GM21619 (cell line): ENCODE measurements around the gene ZBTB1.

ENCODE experiments used
- ATAC-seq: cut with Tn5 transposase; IDR thresholded peaks from one replicate; pipeline ENCODE4 v1.9.1; 2021; ENCODE audit not compliant: unreplicated experiment

The ZBTB1 gene, protein sequence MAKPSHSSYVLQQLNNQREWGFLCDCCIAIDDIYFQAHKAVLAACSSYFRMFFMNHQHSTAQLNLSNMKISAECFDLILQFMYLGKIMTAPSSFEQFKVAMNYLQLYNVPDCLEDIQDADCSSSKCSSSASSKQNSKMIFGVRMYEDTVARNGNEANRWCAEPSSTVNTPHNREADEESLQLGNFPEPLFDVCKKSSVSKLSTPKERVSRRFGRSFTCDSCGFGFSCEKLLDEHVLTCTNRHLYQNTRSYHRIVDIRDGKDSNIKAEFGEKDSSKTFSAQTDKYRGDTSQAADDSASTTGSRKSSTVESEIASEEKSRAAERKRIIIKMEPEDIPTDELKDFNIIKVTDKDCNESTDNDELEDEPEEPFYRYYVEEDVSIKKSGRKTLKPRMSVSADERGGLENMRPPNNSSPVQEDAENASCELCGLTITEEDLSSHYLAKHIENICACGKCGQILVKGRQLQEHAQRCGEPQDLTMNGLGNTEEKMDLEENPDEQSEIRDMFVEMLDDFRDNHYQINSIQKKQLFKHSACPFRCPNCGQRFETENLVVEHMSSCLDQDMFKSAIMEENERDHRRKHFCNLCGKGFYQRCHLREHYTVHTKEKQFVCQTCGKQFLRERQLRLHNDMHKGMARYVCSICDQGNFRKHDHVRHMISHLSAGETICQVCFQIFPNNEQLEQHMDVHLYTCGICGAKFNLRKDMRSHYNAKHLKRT

DNA sequence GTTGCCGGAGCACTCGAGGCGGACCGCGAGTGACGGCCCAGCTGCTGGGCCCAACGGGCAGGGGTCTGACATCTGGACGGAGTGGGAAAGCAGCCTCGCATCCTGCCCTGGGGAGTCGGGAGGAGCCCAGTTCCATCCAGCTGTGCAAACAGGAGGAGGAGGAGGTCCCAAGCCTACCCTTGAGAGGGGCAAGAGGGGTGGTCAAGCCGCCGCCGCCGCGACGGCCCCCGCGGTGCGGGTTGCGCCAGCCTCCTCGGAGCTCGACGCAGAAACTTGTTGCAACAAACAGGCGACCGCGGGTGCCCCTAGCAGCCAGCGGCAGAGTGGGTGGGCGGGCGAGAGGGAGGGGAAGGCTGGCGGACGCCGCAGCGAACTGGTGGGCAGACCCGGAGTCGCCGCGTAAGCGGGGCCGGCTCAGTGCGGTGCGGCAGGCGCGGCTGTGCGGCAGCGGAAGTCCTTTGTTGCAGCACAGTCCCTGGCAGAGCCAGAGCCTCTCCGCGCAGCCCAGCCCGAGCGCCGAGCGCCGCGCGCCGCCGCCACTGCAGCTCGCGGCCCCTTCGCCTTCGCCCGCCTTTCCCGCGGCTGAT lies at the start of gene ZBTB1:
Gene ZBTB1 (plus strand): TSS at position 461 of the 587 bp plus-strand sequence. CDS start 16,735 bp downstream, outside the sequence.
- peak; percentile 25 for ATAC-seq

DNA sequence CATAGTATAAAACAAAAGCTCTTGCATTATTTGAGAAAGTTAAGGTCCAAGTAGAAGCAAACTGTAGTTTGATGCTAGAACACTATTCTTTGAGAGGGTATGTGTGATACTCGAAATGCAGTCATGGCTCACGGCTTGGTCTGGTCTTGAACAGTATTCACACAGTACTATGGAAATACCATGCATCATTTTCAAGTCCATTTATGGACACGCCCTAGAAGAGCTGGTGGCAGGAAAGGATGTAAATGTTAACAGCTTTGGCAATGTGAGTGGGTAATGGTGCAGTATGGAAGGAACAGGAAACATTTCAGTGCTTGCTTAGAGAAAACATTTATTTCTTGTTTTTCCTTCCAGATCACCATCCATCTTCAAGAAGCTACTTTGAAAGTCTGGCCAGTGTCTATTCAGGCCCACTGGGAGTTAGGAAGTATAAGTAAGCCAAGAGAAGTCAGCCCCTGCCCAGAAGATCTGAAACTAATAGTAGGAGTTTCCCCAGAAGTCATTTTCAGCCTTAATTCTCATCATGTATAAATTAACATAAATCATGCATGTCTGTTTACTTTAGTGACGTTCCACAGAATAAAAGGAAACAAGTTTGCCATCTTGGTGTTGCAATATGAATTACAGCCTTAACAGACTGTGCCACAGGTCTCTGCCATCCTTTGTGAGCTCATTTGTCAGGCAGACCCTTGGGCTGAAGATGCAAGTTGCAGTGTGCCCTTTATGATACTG lies 45.0 kb upstream of the ZBTB1 start:
- ATAC-seq: no peak

DNA sequence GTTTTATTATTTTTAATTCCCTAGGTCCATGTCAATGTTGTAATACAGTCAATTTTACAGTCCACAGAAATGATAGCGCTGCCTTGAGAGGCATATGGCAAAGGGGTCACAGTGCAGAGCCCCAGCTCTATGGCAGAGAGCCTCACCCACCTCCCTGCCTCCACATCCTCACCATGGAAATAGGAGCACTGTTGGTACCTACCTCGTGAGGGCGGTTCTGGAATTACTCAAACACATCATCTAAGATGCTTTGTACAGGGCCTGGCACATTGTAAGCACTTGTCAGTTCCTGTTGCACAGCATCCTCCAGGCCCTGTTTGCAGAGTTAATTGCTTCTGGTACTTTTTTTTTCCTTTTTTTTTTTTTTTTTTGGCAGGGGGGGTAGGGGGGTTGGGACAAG lies 43.3 kb upstream of the ZBTB1 start:
- no peak for ATAC-seq

DNA sequence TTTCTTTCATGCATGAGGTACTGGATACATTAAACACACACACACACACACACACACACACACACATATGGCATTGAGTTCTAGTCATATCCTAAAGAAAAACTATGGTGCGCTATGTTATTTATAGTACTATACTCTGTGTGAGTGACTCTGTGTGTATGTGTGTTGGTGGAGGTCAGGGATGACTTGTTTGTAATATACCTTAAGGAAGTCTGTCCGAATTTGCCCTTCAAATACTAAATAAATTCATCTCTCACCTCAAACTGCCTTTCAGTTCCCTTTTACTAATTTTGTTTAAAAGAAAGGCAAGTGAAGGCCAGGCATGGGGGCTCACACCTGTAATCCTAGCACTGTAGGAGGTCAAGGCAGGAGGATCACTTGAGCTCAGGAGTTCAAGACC lies 41.4 kb upstream of the ZBTB1 start:
- no peak for ATAC-seq

DNA sequence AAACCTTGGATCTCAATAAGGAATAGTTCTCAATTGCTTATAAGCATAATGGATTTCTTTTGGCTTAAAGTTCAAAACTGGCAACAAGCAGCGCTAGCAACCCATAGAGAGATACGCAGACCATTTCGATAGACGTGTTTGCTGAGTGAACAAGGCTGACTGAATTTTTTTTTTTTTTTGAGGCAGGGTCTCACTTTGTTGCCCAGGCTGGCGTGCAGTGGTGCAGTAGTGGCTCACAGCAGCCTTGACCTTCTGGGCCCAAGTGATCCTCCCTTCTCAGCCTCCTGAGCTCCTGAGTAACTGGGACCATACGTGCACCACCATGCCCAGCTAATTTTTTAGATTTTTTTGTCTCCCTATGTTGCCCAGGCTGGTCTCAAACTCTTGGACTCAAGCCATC lies 40.7 kb upstream of the ZBTB1 start:
- no peak for ATAC-seq

DNA sequence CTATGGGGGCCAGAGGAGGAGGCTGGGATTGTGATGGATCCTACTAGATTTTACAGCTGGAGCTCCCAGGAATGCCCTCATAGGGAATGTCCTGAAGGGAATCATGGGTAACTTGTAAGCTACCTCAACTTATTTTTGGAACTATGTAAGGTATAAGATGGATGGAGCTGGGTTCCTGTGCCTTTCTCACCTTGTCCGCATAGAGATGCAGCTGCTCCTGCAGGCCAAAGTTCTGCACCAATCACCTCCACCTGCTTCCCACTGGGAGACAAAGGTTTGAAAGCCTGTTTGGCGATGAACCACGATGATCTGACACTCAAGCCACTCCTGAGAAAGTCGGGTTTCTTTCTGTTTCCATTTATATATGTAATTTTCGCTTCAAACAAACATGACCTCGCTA lies 39.9 kb upstream of the ZBTB1 start:
- ATAC-seq: no peak

DNA sequence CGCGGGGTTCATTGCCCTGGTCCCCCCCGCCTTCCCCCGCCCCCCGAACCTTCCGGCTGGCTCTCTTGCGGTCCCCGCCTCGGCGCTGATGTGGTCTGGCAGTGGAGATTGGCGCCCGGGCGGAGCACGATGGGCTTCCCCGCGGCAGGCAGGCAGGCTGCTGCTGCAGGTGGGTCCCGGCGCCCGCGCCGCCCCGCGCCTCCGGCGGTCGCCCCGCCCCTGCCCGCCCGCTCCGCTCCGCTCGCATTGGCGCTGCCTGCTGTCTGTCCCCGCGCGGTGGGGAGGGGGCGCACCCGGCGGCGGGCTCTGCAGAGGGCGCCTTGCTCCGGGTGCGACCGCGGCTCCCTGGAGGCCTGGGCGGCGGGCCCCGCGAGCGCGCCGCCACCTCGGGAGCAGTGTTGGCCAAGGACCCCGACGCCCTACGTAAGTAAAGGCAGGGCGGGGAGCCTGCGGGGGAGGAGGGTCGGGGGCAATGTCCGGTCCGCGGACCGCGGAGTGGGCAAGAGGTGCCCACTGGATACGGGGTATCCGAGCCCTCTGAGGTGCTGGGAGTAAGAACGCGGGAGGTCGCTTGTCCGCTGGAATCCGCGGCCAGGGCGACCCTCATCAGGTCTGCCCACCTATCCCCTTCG lies 39.3 kb upstream of the ZBTB1 start, which contains the start of gene AKAP5:
Gene AKAP5 (plus strand): TSS at position 309 of the 632 bp plus-strand sequence. CDS start 2,896 bp downstream, outside the sequence.
- peak; percentile 59 for ATAC-seq

DNA sequence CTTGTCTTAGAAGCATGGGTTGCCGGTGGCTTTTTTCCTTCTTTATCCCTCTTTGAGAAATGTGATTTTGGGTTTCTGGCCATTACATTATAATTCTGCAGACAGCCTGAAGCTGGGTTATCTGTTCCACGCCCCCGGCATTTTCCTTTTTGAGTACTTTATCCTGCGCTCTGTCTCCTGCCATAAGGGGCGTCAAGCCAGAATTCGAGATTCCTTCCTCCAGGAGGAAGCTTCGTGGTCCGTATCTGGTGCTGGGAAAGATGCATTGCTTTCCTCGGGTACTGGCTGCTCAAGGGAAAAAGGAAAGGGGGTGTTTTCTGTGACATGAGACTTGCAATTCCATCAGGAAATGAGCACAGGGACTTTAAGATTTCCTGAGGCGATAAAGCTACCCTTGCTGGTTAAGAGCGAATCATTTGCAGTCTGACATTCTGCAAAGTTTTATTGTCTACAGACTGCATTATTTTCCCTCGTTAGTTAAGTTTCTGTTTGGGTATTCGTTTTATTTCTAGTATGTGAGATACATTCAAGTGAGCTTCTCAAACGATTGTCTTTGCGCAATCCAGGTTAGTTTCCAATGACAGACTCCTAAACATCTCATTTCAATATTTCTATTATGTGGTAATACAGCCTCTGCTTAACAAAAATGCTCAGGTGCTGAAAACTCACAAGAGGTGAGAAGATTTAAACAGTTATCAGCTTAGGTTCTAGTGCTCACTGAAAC lies 38.6 kb upstream of the ZBTB1 start:
- no peak for ATAC-seq

DNA sequence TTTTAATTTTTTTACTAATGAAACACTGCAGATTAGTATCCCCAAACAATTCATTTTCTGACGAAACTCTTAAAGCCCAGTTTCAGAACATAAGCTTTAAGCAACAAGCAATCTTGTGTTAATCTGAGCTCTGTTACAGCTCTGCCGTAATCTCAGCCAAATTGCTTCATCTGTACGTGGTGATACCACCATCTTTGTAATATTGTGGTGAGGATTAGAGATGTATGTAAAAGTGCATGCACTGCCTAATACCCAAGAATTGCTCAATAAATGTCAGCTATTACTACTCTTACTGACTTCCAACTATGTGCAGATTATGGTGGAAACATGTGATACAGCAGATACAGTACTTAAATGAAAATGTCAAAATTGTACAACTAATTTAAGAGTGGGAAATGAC lies 37.5 kb upstream of the ZBTB1 start:
- no peak for ATAC-seq

DNA sequence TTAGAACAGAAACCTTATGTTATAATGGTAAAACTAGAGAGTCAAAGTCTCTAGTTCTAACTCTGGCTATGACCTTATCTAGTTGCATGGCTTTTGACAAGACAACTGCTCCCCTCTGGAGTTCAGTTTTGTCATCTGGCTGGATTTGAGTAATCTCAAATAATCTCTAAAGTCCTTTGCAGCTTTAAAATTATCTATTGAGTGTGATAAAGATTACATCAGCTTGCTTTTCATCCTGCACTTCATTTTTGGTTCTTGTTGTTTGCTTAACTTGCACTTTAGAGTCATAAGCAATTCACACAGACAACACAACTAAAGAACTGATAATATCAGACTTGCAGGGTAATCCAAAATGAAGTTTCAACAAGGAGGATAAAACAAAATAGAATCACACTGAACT lies 37.0 kb upstream of the ZBTB1 start:
- no peak for ATAC-seq

DNA sequence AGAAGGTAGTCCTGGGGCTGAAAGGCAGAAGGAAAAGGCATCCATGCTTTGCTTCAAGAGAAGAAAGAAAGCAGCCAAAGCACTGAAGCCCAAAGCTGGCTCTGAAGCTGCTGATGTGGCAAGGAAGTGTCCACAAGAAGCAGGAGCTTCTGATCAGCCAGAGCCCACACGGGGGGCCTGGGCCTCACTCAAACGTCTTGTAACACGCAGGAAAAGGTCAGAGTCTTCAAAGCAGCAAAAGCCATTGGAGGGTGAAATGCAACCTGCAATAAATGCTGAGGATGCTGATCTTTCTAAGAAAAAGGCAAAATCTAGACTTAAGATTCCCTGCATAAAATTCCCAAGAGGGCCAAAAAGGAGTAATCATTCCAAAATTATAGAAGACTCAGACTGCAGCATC lies 36.1 kb upstream of the ZBTB1 start:
- no peak for ATAC-seq

DNA sequence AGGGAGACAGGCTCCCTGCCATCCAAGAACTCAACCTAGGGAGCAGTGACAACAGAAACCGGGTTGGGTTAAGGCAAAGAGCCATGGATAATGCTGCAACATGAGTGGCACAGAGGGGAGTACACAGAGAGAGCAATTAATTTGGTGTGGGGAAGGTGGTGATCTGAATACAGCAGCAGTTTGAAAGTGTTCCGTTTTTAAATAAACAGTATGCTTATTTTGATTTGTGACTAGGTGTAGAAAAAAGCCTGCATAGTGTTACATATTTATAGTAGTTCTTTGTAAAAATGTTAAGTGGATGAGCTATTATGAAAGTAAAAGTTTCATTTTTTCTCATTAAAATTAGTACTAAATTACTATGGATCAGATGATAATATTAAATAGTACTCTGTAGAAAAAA lies 30.5 kb upstream of the ZBTB1 start:
- no peak for ATAC-seq

DNA sequence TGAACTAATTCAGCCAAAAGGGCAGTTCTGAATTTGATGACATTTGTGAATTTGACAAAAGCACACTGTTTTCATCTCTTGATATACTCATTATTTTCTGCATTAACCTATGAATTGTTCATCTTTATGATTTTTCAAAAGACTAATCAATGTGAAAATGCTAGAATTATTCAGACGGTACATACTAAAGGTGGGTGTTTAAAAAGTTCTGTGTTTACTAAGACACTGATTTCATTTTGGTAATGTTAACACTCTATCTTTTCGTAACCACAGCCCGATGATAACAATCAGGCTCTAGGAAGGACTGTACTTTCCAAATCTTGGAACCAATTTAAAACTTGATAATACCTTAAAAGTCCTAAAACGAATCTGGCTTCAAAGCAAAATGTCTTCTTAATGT lies 29.9 kb upstream of the ZBTB1 start:
- ATAC-seq: no peak

DNA sequence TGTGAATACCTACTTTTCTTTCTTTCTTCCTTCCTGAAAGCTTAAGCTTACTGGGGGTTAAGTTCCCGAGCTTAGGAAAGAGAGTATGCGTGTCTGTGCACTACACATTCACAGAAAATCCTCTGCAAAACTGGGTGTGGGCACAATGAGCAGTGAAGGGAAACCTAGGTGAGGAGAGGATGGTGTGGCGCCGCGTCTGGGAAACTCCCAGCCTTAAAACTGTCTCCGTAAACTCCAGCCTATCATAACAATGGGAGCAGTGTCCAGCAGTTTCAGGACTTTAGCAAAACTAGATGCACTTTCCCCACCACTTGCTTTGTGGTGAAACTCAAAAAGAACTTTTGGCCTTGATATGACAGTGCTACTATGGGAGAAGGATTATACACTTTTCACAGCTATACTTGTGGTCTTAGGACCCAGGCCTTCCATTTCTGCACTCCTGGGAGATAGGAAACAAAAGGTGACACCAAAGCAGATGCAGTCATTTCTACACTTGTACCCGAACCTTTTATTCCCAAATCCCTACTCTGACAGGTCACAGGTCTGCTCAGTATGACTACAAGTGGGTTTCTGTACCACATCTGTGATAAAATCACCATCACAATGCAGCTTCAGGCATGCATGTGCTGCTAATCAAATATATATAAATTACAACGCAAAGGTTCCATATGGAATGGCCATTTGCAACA lies 28.8 kb upstream of the ZBTB1 start:
- ATAC-seq: no peak

DNA sequence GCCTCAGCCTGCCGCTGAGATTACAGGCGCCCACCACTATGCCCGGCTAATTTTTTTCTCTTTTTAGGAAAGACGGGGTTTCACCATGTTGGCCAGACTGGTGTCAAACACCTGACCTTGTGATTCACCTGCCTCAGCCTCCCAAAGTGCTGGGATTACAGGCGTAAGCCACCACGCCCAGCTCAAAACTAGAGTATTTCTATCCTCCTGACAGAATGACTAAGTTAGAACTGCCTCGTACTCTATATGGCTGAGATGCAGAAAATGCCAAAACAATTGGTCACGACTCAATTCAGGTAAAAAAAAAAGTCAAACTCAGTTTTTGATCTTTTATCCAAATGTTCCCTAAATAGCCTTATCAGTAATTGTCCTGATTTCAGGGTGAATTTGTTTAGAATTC lies 28.1 kb upstream of the ZBTB1 start:
- no peak for ATAC-seq

DNA sequence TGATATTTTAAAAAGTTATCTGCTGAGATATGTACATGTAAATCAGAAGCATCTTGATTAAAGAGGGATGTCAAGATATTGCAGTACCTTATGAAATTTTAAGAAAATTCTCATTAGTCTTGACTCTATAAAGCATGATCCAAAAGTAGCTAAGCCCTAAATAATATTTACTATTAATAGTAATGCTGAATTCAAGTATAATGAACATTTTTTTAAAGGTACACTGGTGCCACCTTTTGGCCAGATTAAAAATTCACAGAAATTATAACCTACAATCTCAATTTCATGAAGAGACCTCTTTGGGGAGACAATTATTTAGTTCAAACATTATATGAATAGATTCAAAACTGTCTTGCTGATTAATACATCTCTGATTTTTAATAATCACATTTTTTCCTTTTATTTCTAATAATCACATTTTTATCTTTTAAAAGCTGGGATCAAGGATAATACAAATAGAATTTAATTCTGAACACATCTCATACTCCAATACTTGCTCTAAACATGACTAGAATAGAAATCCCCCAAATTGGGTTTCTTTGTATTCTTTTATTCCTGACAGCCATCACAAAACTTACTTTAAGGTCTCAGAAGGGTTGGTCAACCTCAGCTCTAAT lies 25.8 kb upstream of the ZBTB1 start:
- ATAC-seq: no peak

DNA sequence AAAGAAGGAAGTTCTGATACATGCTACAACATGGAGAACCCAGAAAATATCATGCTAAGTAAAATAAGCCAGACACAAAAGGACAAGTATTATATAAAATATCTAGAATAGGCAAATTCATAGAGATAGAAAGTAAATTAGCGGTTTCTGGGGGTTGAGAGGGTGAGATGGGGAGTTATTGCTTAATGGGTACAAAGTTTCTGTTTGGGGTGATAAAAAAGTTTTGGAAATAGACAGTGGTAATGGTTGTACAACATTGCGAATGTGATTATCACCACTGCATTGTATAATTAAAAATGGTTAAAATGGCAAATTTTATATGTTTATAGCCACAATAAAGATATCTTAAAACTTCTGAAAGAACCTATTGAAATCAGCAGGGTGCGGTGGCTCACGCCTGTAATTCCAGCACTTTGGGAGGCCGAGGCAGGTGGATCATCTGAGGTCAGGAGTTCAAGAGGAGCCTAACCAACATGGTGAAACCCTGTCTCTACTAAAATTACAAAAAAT lies 15.9 kb upstream of the ZBTB1 start:
- no peak for ATAC-seq

DNA sequence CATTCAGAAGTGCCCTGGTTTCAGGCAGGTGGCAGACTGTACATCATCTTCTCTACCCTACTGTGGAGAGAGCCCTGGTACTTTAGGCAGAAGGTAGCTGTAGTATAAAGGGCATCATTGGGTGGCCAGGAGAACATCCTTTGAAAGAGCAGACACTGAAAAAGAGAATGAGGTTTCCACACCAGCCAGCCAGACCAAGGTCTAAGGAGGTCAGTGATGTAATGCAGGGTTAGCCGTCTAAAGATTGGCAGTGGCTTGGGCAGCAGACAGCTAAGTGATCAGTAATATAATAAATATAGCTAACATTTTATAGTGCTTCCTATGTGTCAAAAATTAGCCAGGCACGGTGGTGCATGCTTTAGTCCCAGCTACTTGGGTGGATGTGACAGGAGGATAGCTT lies 12.9 kb upstream of the ZBTB1 start:
- no peak for ATAC-seq

DNA sequence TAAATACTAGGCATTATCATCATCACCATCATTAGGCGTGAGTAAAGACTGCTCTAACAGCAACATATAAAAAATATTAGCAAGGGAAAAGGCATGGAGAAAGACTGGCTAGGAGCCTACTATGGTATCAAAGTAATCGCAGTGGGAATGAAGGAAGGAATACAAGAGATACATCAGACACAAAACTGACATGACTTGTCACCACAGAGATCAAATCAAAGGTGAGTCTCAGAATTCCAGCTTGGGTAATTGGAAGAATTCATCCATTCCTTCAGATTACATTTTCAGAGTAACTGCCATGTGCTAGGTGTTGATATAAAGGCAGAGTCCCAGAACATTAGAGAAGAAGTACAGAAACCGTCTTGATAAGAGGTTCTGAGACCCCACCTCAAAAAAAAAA lies 11.1 kb upstream of the ZBTB1 start:
- ATAC-seq: no peak
